ENCODE measurements around the gene DNAH7.

DNAH7 gene

DNA sequence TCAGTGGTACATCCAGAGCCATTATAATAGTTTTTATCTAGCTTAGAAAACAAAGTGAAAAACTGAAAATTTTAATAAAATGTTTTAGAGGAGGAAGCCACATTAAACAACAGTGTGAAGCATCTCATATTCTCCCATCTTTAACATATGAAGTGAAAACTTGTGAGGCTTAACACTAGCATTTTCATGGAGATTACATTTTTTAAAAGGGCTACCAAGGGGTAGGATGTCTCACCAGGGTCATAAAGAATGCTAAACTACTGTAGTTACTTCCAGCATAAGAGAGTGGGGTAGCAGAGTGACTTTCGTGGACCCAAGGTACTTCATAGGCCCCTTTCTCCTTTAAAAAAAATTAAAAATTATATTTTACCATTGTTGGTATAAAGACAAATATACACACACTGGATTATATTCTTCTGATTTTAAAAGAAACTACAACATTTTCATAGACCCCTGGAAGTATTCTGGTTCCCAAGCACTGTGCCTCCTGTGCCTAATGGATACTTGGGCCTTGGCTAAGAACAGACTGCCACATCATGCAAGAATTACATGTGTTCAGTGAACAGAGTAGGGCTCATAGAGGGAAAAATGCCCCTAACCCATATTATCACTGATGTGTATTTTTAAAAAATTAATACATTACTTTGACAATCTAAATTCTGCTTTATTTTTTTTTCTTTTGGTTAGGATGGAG lies 263.2 kb downstream of the DNAH7 start:
- Histone ChIP-seq H3K4me3 (ENCODE audit: low read length) (peak overlapping the region; percentile 12; the same call in 1 of the 2 replicates), H3K4me1 (ENCODE audit: insufficient read depth, low read length) (peaks cover 62% of the 10 kb centered on the region), H3K9me3 (ENCODE audit: insufficient read depth, low read depth, low read length) (no peaks in the 10 kb centered on the region), H3K27ac (ENCODE audit: low read depth, low read length) (peak overlapping the region; percentile 85), H3K9ac (ENCODE audit: low read depth, low read length) (no peak overlapping the region), H3K36me3 (ENCODE audit: insufficient read depth, low read length) (no peaks in the 10 kb centered on the region), H3K27me3 (ENCODE audit: insufficient read depth, low read length) (no peaks in the 10 kb centered on the region)
- no CpG with 5 or more reads among the region's 1 CpG for WGBS

DNA sequence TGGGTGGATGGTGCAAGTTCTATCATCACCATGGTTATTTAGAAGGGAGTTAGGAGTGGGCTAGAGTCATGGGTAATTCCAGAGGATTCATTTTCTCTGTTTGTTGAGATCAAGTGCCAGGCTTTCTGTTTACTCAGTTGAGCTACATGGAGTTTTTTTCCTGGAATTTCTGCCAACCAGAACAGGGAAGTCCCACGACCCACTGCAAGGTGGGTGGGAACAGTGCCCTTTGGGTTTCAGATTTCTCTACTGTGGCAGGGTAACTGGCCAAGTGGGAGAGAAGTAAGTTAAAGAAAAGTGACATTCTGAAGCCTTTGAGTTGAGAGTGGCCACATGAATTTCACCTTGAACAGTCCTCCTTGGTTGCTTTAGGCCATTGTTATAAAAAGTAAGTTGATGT lies 272.8 kb downstream of the DNAH7 start:
- WGBS, result 90% methylated on average over 1 of the region's 1 CpG
- Histone ChIP-seq H3K9ac (ENCODE audit: low read depth, low read length) (no peak overlapping the region), H3K27me3 (ENCODE audit: insufficient read depth, low read length) (no peaks in the 10 kb centered on the region), H3K36me3 (ENCODE audit: insufficient read depth, low read length) (no peaks in the 10 kb centered on the region), H3K27ac (ENCODE audit: low read depth, low read length) (no peak overlapping the region), H3K9me3 (ENCODE audit: insufficient read depth, low read depth, low read length) (no peaks in the 10 kb centered on the region), H3K4me3 (ENCODE audit: low read length) (no peak overlapping the region), H3K4me1 (ENCODE audit: insufficient read depth, low read length) (no peaks in the 10 kb centered on the region)

DNA sequence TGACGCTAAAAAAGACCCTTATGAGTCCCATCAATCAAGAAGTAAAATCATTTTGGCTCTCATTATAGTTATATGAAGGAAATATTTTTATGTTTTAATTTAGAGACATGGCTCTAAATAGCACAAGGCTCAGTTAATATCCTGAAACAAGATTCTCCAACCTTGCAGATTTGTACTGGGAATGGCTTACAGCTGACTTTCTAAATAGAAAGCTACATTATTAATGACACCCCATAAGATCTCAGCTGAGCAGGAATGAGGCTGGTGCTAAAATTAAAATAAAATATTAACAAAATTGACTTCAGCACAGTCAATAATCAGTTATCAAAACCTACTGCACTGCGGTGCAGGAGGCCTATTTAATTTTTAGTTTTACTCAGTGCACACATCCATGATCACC lies 274.8 kb downstream of the DNAH7 start:
- Histone ChIP-seq H3K9ac (ENCODE audit: low read depth, low read length) (no peak overlapping the region), H3K9me3 (ENCODE audit: insufficient read depth, low read depth, low read length) (0 out of 2 replicates have a peak, but pooled peaks cover 4% of the 10 kb centered on the region), H3K36me3 (ENCODE audit: insufficient read depth, low read length) (no peaks in the 10 kb centered on the region), H3K27ac (ENCODE audit: low read depth, low read length) (no peak overlapping the region), H3K4me1 (ENCODE audit: insufficient read depth, low read length) (no peaks in the 10 kb centered on the region), H3K27me3 (ENCODE audit: insufficient read depth, low read length) (no peaks in the 10 kb centered on the region), H3K4me3 (ENCODE audit: low read length) (no peak overlapping the region)
- 84% methylated on average over 2 of the region's 2 CpGs for WGBS

DNA sequence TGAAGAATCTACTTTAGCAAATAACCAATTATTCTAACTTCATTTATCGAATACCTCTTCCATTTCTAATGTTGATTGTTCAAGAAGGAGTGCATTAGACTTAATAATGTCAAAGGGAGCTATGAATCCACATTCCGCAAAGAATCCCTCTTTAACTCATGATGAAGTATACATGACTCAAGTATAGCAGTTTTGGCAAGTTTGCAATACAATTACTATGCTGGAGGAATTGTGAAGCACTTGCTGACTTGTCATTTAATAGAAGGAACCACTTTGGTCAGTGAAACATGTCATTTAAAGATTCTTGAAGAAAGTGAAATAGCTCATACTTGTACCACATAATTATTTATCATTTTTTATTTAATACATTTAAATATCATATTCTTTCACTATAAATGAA lies 286.5 kb downstream of the DNAH7 start:
- H3K4me3 ChIP-seq (ENCODE audit: low read length), result no peak overlapping the region
- H3K27ac ChIP-seq (ENCODE audit: low read depth, low read length), result no peak overlapping the region
- H3K4me1 ChIP-seq (ENCODE audit: insufficient read depth, low read length), result no peaks in the 10 kb centered on the region
- H3K27me3 ChIP-seq (ENCODE audit: insufficient read depth, low read length), result no peaks in the 10 kb centered on the region
- H3K9me3 ChIP-seq (ENCODE audit: insufficient read depth, low read depth, low read length), result no peaks in the 10 kb centered on the region
- no peaks in the 10 kb centered on the region for H3K36me3 ChIP-seq (ENCODE audit: insufficient read depth, low read length)
- WGBS, result 100% methylated on average over 1 of the region's 2 CpGs
- no peak overlapping the region for H3K9ac ChIP-seq (ENCODE audit: low read depth, low read length)

DNA sequence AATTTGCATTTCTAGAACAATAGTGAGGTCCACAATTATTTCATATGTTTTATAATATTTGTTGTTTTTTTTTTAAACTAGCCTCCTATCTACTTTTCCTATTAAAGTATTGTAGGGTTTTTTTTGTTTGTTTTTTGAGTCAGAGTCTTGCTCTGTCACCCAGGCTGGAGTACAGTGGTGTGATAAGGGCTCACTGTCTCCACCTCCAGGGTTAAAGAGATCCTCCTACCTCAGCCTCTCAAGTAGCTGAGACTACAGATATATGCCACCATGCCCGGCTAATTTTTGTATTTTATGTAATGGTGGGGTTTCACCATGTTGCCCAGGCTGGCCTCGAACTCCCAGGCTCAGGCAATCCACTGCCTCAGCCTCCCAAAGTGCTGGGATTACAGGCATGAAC lies 289.1 kb downstream of the DNAH7 start:
- no peaks in the 10 kb centered on the region for H3K36me3 ChIP-seq (ENCODE audit: insufficient read depth, low read length)
- WGBS, result 100% methylated on average over 2 of the region's 2 CpGs
- no peak overlapping the region for H3K4me3 ChIP-seq (ENCODE audit: low read length)
- H3K9ac ChIP-seq (ENCODE audit: low read depth, low read length), result no peak overlapping the region
- peaks cover 6% of the 10 kb centered on the region; the same call in 1 of the 2 replicates for H3K4me1 ChIP-seq (ENCODE audit: insufficient read depth, low read length)
- H3K27me3 ChIP-seq (ENCODE audit: insufficient read depth, low read length), result no peaks in the 10 kb centered on the region
- no peaks in the 10 kb centered on the region for H3K9me3 ChIP-seq (ENCODE audit: insufficient read depth, low read depth, low read length)
- H3K27ac ChIP-seq (ENCODE audit: low read depth, low read length), result no peak overlapping the region

DNA sequence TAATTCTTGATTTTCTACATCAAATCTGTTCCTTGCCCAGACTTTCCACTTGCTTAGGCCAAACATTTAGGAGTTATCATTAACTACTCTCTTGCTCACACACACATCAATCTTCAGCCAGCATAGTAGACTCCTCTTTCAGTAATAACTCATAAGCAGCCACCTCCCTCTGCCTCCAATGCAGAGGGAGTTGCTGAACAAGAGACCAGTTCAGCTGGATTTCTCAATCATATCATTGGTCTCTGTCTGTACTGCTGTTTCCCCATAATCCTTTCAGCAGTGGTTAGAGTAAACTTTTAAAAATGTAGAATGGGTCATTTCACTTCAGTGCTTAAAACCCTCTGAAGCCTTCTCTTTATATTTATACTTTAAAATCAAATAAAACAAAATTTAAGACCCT lies 298.7 kb downstream of the DNAH7 start:
- Histone ChIP-seq H3K27me3 (ENCODE audit: insufficient read depth, low read length) (no peaks in the 10 kb centered on the region), H3K4me1 (ENCODE audit: insufficient read depth, low read length) (peaks cover 5% of the 10 kb centered on the region; the same call in 1 of the 2 replicates), H3K9ac (ENCODE audit: low read depth, low read length) (no peak overlapping the region), H3K9me3 (ENCODE audit: insufficient read depth, low read depth, low read length) (no peaks in the 10 kb centered on the region), H3K4me3 (ENCODE audit: low read length) (no peak overlapping the region), H3K36me3 (ENCODE audit: insufficient read depth, low read length) (no peaks in the 10 kb centered on the region), H3K27ac (ENCODE audit: low read depth, low read length) (no peak overlapping the region)

DNA sequence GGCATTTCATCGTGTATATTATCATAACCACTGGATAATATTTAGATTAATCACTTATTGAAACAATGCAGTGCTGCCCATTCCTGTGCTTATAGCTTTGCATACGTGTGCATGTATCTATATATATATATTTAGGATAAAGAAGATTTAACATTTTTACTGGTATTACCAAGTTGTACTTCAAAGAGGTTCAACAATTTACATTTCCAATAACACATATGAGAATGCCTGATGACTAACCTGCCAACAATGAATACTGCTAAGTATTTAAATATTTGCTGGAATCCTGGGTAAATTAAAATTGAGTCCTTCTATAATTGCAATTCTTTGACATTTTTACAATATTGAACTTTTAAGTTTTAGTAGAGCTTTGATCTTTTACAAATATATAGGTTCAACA lies 300.2 kb downstream of the DNAH7 start:
- Histone ChIP-seq H3K27me3 (ENCODE audit: insufficient read depth, low read length) (no peaks in the 10 kb centered on the region), H3K9me3 (ENCODE audit: insufficient read depth, low read depth, low read length) (no peaks in the 10 kb centered on the region), H3K4me3 (ENCODE audit: low read length) (no peak overlapping the region), H3K36me3 (ENCODE audit: insufficient read depth, low read length) (no peaks in the 10 kb centered on the region), H3K27ac (ENCODE audit: low read depth, low read length) (no peak overlapping the region), H3K4me1 (ENCODE audit: insufficient read depth, low read length) (no peaks in the 10 kb centered on the region), H3K9ac (ENCODE audit: low read depth, low read length) (no peak overlapping the region)
- WGBS, result 100% methylated on average over 1 of the region's 2 CpGs

DNA sequence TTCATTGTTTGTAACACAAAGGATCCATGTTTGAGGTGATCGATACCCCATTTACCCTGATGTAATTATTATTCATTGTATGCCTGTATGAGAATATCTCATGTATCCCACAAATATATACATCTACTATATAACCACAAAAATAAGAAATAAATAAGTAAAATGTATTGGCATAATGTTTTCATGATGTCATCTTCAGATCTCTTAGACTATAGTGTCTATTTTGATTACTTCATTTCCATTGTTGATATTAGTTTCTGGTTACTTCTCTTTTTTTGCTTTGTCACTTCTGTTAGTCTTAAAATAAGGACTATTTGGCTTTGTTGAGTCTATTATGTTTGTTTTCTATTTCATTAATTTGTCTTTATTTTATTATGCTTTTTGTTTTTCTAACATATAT lies 301.9 kb downstream of the DNAH7 start:
- Histone ChIP-seq H3K36me3 (ENCODE audit: insufficient read depth, low read length) (no peaks in the 10 kb centered on the region), H3K27ac (ENCODE audit: low read depth, low read length) (no peak overlapping the region), H3K9ac (ENCODE audit: low read depth, low read length) (no peak overlapping the region), H3K27me3 (ENCODE audit: insufficient read depth, low read length) (no peaks in the 10 kb centered on the region), H3K4me1 (ENCODE audit: insufficient read depth, low read length) (no peaks in the 10 kb centered on the region), H3K9me3 (ENCODE audit: insufficient read depth, low read depth, low read length) (no peaks in the 10 kb centered on the region), H3K4me3 (ENCODE audit: low read length) (no peak overlapping the region)
- no CpG with 5 or more reads among the region's 1 CpG for WGBS

DNA sequence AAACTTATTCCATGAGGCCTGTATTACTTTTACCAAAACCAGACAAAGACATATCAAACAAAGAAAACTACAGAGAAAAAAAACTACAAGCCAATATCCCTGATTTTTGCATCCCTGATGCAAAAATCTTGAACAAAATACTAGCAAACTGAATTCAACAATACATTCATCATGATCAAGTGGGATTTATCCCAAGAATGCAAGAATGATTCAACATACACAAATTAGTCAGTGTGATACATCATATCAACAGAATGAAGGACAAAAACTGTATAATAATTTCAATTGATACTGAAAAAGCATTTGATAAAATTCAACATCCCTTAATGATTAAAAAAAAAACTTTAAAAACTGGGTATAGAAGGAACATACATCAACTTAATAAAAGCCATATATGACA lies 304.8 kb downstream of the DNAH7 start:
- no peaks in the 10 kb centered on the region for H3K36me3 ChIP-seq (ENCODE audit: insufficient read depth, low read length)
- no peak overlapping the region for H3K27ac ChIP-seq (ENCODE audit: low read depth, low read length)
- no peaks in the 10 kb centered on the region for H3K9me3 ChIP-seq (ENCODE audit: insufficient read depth, low read depth, low read length)
- no peak overlapping the region for H3K9ac ChIP-seq (ENCODE audit: low read depth, low read length)
- H3K4me1 ChIP-seq (ENCODE audit: insufficient read depth, low read length), result no peaks in the 10 kb centered on the region
- H3K4me3 ChIP-seq (ENCODE audit: low read length), result no peak overlapping the region
- no peaks in the 10 kb centered on the region for H3K27me3 ChIP-seq (ENCODE audit: insufficient read depth, low read length)

DNA sequence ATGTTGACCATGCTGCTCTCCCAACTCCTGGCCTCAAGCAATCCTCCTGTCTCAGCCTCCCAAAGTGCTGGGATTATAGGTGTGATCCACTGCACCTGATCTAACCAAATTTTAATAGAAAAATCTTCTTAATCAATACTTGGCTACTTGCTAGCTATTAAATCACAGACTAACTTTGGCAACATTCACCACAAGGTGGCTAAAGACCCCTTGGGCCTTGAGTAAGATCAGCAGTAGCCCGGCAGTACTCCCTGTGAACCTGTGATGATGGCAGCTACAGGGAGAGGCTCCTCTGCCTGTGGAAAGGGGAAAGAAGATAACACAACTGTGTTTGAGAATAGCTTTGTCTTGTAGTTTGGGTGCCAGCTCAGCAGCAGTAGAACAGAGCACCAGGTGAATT lies 308.8 kb downstream of the DNAH7 start:
- Histone ChIP-seq H3K9me3 (ENCODE audit: insufficient read depth, low read depth, low read length) (no peaks in the 10 kb centered on the region), H3K27me3 (ENCODE audit: insufficient read depth, low read length) (no peaks in the 10 kb centered on the region), H3K4me3 (ENCODE audit: low read length) (no peak overlapping the region), H3K4me1 (ENCODE audit: insufficient read depth, low read length) (no peaks in the 10 kb centered on the region), H3K27ac (ENCODE audit: low read depth, low read length) (no peak overlapping the region), H3K9ac (ENCODE audit: low read depth, low read length) (no peak overlapping the region), H3K36me3 (ENCODE audit: insufficient read depth, low read length) (no peaks in the 10 kb centered on the region)
- WGBS, result 85% methylated on average over 1 of the region's 1 CpG

DNA sequence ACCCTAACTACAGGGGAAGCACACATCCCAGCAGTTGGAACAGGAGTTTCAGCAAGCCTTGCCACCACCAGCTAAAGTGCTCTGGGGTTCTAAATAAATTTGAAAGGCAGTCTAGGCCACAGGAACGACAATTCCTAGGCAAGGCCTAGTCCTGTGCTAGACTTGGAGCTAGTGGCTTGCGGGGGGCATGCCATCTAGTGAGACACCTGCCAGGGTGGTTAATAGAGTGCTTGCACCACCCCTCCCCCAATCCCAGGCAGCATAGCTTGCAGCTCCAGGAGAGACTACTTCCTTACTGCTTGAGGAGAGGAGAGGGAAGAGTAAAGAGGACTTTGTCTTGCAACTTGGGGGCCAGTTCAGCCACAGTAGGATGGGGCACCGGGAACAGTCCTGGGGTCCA lies 309.8 kb downstream of the DNAH7 start:
- Histone ChIP-seq H3K9me3 (ENCODE audit: insufficient read depth, low read depth, low read length) (no peaks in the 10 kb centered on the region), H3K27ac (ENCODE audit: low read depth, low read length) (no peak overlapping the region), H3K27me3 (ENCODE audit: insufficient read depth, low read length) (no peaks in the 10 kb centered on the region), H3K4me3 (ENCODE audit: low read length) (no peak overlapping the region), H3K4me1 (ENCODE audit: insufficient read depth, low read length) (no peaks in the 10 kb centered on the region), H3K9ac (ENCODE audit: low read depth, low read length) (no peak overlapping the region), H3K36me3 (ENCODE audit: insufficient read depth, low read length) (no peaks in the 10 kb centered on the region)
- WGBS, result 98% methylated on average over 3 of the region's 3 CpGs
